Fibroblast of villous mesenchyme (primary cell): ENCODE measurements around the gene ATG12. TPM values are rescaled to one million over a fixed set of nuclear protein-coding genes. Genes with fewer than 3 reads are reported as not detected.
"Not testable (repeated sequence)": the region's sequence is repeated elsewhere in the genome, so short reads cannot be mapped to it uniquely, and the experiment has no call there.

ENCODE experiments used
- DNase-seq: peaks from one replicate; pipeline ENCODE4 v3.0.0-alpha.2; 2010; ENCODE audit warnings: low read depth
- H3K4me3 ChIP-seq: 2 replicates; pipeline ENCODE4 v1.5.1; 2011; ENCODE audit warnings: low read depth, mild to moderate bottlenecking, low read length
- total RNA-seq: library from RNA; depleted of rRNA; stranded (reverse); fragments of >200 nt; gene quantifications from 2 replicates; pipeline ENCODE4 v1.2.3, GENCODE V29; 2012
- TF ChIP-seq, protein P1 (sequence below): IDR thresholded peaks from 2 replicates; pipeline ENCODE4 v1.5.1; 2012; ENCODE audit warnings: low read depth, mild to moderate bottlenecking, low read length; ENCODE audit not compliant: insufficient read depth

Gene ATG12
- 64.7 and 65.6 TPM in 2 replicates for total RNA-seq

DNA sequence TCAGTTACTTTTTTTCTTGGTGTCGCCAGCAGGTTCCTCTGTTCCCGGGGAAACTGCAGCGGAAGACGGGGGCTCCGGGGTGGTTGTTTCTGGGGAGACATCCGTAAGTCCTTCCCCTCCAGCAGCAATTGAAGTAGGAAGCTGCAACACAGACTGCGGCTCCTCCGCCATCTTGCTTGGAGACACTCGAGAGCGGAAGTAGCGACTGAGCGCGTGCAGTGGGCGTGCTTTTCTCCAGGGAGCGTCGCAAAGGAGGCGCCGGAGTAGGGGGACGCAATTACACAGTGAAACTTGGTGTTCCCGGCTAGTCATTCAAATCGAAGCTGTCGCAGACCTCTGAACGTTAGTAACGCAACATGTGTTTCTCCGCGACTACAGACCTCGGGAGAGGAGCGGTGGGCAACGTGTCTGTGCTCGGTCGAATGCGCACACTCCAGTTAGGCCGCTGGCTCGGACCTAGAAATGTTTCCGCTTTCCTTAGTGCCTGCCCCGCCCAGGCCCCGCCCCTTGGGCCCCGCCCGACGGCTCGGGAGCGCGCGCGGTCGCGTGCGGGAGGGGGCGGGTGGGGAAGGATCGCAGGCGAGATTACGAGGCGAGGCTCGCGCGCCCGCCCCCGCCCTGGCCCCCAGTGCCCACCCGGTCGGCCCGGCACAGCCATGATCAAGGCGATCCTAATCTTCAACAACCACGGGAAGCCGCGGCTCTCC, at the start of gene ATG12, which contains the start of gene AP3S1:
Gene ATG12, minus strand, starts transcription at position 184 of the 707 bp plus-strand sequence. Its CDS starts 13 bp downstream, at position 171.
Gene AP3S1, plus strand, starts transcription at position 554 of the 707 bp plus-strand sequence. Its CDS starts 103 bp downstream, at position 657.
- H3K4me3 ChIP-seq: peak within 1 kb of the TSS; percentile 94
- TF ChIP-seq, protein P1, sequence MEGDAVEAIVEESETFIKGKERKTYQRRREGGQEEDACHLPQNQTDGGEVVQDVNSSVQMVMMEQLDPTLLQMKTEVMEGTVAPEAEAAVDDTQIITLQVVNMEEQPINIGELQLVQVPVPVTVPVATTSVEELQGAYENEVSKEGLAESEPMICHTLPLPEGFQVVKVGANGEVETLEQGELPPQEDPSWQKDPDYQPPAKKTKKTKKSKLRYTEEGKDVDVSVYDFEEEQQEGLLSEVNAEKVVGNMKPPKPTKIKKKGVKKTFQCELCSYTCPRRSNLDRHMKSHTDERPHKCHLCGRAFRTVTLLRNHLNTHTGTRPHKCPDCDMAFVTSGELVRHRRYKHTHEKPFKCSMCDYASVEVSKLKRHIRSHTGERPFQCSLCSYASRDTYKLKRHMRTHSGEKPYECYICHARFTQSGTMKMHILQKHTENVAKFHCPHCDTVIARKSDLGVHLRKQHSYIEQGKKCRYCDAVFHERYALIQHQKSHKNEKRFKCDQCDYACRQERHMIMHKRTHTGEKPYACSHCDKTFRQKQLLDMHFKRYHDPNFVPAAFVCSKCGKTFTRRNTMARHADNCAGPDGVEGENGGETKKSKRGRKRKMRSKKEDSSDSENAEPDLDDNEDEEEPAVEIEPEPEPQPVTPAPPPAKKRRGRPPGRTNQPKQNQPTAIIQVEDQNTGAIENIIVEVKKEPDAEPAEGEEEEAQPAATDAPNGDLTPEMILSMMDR: no peak

GRCh38 chr5:115888027-115888426, 46.7 kb upstream of the ATG12 start:
- peak; percentile 43 for DNase-seq
- TF ChIP-seq, protein P1: peak; percentile 27
- H3K4me3 ChIP-seq: no peak overlapping the region

More for the DNA sequence above, at the start of gene ATG12, which contains the start of gene AP3S1:
- DNase-seq: peak; percentile 93

- not testable (repeated sequence) for H3K4me3 ChIP-seq, DNase-seq
Observed at GRCh38 chr5:115885208-115885607, 43.8 kb upstream of the ATG12 start.

- TF ChIP-seq, protein P1: no peak
- no peak for DNase-seq
Observed at GRCh38 chr5:115884704-115885103, 43.3 kb upstream of the ATG12 start.

GRCh38 chr5:115882434-115882833, 41.1 kb upstream of the ATG12 start:
- not testable (repeated sequence) for DNase-seq, H3K4me3 ChIP-seq

More at GRCh38 chr5:115884704-115885103, 43.3 kb upstream of the ATG12 start:
- no peak overlapping the region for H3K4me3 ChIP-seq

DNA sequence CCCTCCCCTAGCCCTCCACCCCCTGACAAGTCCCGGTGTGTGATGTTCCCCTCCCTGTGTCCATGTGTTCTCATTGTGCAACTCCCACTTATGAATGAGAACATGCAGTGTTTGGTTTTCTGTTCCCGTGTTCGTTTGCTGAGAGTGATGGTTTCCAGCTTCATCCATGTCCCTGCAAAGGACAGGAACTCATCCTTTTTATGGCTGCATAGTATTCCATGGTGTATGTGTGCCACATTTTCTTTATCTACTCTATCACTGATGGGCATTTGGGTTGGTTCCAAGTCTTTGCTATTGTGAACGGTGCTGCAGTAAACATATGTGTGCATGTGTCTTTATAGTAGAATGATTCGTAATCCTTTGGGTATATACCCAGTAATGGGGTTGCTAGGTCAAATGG, 36.0 kb upstream of the ATG12 start:
- not testable (repeated sequence) for DNase-seq, H3K4me3 ChIP-seq

GRCh38 chr5:115875447-115875846, 34.1 kb upstream of the ATG12 start:
- TF ChIP-seq, protein P1: peak; percentile 25
- H3K4me3 ChIP-seq: no peak overlapping the region
- DNase-seq: no peak

DNA sequence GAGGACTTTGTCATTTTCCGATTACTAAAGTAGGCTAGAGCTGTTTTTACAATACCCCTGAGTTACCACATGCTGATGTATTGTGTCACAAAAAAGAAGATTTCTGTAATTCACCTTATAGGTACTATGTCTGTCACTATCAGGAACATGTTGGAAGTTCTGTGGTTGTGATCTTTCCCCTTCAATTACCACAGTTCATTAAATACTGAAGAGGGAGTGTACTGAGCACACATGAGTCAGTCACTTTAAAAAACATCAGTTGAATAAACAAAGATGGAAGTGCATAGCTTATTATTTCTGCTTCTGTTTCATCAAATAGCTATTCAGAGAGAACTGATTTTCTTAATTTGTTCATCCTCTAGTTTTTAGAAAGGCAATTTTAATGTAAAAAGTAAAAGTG, 32.0 kb upstream of the ATG12 start:
- DNase-seq: peak; percentile 62
- H3K4me3 ChIP-seq: no peak overlapping the region
- TF ChIP-seq, protein P1: no peak
